HG02623 (cell line): ENCODE data around the gene FAT3.

Experiments
- ATAC-seq: cut with Tn5 transposase; IDR thresholded peaks from one replicate; pipeline ENCODE4 v1.9.1; 2021; ENCODE audit warnings: moderate library complexity; ENCODE audit not compliant: unreplicated experiment

Gene FAT3

DNA sequence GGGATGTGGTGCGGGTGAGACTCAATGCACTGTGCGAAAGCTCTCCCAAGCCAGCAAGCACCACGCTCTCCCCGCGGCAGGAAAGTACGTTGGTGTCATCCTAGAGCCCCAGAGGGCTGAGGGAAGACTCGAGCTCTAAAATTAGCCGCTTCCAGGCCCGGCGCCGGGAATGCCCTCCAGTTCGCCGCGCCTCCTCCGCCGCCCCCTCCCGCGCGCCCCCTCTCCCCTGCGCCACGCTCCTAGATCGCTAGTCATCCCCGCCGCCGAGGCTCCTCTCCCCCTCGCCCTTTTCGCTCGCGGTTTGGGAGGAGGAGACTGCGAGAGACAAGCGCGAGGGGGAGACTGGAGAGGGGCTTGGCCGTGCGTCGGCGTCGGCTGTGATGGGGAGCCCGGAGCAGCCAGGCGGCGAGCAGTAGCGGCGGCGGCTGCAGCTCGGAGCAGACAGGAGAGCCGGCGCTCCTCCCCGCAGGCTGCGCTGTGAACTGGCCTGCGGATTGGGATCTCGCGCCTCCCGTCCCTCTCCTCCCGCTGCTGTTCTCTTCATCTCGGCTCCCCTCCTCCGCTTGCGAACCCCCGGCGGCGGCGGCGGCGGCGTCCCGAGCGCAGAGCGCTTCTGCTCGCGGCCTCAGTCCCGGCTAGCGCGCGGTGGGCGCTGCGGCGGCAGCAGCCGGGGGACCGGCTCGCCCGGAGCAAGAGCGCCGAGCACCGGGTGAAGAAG, at the start of gene FAT3:
TSS of gene FAT3 (plus strand) at position 412 of the 718 bp plus-strand sequence. CDS start 127,295 bp downstream, outside the sequence.
- no peak for ATAC-seq

DNA sequence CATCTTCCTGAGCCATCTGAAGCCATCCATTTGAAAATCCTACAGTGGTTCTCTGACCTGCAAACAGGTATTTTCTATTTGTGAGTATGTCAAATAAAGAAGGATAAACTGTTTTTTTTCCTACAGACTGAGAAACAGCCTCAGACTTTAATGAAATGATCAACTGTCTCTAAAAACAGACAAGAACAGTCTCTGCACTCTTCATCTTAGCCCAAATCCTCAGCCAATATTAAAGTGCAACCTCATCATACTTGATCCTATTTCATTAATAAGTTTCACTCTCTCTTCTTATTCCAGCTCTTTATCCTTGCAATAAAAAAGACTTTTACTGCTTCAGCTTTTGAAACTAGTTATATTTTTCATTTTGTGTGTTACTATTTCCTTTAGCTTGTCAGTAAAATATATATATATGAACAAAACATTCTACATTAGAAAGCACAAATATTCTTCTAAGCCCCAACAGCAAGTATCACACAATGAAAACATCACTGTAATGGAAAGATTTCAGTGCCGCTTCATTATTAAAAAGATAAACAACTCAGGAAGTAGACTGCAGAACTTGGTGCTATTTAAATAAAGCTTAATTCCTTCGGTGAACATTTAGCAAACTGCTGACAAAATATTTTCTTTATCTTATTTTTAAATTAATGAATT, 45.5 kb upstream of the FAT3 start:
- ATAC-seq: no peak

DNA sequence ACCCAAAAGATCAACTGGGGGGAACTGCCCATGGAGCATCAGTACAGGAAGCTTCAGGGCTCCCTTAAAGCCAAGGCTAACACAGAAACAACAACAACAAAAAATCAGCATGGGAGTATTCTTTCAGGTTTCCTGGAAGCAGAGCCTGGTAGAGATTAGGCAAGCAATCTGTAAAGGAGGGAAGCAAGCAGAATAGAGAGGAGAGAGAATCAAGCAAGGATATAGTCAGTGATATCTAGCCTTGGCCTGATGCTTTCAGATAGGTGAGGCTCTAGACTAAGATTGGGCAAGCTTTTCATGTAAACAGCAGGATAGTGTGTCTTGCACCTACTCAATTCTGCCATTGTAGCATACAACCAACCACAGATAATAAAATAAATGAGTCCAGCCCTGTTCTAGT, 44.4 kb upstream of the FAT3 start:
- no peak for ATAC-seq

GRCh38 chr11:92180664-92181251, 43.9 kb upstream of the FAT3 start:
- ATAC-seq: no peak

GRCh38 chr11:92190535-92191206, 33.9 kb upstream of the FAT3 start:
- no peak for ATAC-seq

- ATAC-seq: no peak
These were observed 32.5 kb upstream of the FAT3 start for GRCh38 chr11:92192141-92192540.

DNA sequence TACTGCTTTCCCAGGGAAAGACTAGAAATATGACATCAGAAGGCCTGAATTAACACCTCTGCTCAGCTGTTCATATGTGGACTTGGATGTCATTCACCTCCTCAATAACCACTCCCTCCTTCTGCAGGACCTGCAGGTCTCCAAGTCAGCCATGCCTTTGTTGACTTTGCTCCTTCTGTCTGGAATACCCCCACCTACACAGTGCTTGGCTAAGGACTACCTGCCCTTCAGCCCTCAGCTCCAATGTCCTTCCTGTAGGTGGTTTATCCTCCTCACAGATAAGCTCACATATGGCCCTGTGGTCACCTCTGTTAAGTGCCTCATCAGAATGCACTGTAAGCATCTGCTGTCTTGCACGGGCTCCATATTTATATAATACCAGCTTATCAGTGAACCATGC, 26.4 kb upstream of the FAT3 start:
- ATAC-seq: no peak

GRCh38 chr11:92199991-92200390, 24.6 kb upstream of the FAT3 start:
- no peak for ATAC-seq

DNA sequence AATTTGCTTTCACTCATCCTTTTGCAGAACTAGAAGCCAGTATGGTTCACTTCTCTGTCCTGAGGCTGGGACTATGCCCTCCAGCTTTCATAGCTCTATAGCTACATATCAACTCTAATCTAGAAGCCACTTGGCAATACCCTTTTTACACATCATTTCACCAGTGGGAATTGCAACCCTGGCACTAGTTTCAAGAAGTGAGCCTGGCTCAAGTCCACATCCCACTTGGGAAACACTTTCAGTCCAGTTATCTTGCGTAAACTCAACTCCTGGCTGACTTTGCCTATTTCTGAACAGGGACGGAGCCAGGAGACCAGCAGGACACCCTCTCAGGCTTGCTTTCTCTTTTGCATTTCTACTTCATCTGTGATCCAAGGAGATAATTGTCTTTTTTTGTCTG, 19.9 kb upstream of the FAT3 start:
- ATAC-seq: no peak

GRCh38 chr11:92206441-92206840, 18.2 kb upstream of the FAT3 start:
- no peak for ATAC-seq

GRCh38 chr11:92211576-92212167, 12.9 kb upstream of the FAT3 start:
- no peak for ATAC-seq

DNA sequence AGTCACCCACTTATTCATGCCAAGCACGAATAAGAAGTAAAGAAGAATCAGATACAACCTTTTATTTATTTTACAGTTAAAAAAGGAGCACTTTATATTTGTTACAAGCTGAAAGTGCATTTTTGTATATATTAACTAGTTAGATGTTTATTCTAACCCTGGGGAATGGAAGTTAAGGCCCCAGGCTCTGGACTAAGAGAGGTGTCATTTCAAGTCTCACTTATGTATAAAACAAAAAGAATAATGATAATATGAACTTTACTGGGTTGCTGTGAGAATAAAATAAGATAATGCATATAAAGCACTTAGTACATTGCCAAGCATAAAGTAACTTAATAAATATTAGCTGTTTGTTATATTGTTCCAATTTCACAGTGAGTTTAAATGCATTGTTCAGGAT, 12.1 kb upstream of the FAT3 start:
- no peak for ATAC-seq

GRCh38 chr11:92216789-92217188, 7.8 kb upstream of the FAT3 start:
- ATAC-seq: no peak

GRCh38 chr11:92219476-92219875, 5.1 kb upstream of the FAT3 start:
- no peak for ATAC-seq

DNA sequence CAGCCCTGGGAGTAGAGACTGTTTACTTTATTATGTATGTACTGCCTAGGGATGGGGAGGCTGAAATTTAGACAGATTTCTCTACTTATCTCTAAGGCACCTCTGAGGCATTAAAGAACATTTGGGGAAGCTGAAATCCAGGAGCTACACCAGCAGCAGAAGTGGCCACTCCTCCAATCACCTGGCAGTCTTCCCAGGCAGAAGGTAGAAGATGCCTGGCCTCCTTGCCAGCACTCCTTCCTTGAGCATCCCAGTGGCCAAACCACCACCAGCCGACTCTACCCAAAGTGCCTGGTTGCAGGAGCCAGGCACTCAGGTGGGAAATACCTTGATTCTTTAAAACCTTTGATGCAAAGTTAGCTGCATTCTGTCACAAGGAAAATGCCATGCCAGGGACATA, 1.9 kb upstream of the FAT3 start:
- no peak for ATAC-seq

GRCh38 chr11:92224054-92224406, 588 bp upstream of the FAT3 start:
- no peak for ATAC-seq

DNA sequence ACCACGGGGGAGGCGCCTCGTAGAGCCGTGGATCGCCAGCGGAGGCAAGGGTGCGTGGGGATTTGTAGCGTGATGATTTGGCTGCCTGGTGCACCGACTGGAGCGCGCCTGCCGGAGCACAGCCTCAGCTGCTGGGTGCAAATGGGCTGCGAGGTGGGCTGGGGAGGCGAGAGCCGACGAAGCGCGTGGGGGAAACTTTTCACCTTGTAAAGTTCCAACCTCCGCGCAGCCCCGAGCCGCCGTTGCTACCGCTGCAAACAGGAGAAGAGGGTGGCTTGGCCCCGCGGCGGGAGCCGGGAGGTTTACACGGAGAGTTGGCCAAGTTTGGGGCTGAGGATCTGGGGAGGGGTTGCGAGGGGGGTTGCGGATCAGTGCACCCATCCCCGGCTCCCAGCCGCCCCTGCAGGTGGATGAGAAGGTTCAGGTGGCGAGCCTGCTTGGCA, 528 bp downstream of the FAT3 start:
- ATAC-seq: no peak

DNA sequence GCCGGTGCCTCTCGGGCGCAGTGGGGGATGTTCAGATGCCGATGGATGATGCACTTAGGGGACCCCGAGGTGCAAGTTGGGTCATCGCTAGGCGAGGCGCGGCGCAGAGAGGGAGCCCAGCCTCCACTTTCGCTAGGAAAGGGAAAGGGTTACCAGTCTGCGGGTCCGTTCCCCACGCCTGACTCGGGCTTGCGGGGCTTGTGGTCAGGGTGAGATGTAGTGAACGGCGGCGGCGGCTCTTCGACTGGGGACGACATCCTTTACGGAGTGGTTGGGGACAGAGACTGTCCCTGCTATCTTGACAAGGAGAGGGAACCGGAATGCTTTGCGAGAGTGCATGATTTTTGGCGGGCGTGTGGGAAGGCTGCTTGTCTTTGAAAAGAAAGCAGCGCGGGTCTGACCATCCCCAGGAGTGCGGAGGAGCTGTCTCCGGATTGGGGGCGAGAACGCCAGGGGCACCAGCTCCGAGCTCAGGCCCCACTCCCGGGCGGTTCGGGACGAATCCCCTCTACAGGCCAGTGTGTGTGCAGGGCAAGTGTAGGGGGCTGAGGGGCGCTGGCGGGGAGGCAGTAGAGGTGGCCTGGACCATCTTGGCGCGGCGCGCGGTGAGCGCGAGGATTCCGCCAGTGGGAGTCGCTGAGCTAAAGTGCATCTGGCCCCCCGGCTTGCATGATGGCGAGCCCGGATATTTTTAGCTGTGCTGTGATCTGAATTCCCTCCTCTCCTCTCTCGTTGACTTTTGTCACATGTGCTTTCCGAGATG, 1.1 kb downstream of the FAT3 start:
- no peak for ATAC-seq

GRCh38 chr11:92226331-92227229, 2.0 kb downstream of the FAT3 start:
- no peak for ATAC-seq
